HEK293 (cell line): Measurements from ENCODE around the gene SLC34A3.

Source experiments
- CTCF ChIA-PET: fragments of 350-600 bp; formaldehyde crosslinking; extraction: SDS; loops from one replicate; lab custom pipeline; 2021; ENCODE audit warnings: antibody characterized with exemption; lab: Yijun Ruan, JAX
- POLR2A ChIA-PET: fragments of 300-600 bp; formaldehyde crosslinking; extraction: SDS; loops from one replicate; lab custom pipeline; 2020; ENCODE audit warnings: antibody characterized with exemption, inconsistent platforms; lab: Yijun Ruan, JAX
- H3K27ac ChIP-seq: fragments of 200-500 bp; sonication (Bioruptor generic); 2 replicates; pipeline ENCODE4 v1.5.1; 2014; ENCODE audit warnings: low read depth, low read length, control low read depth, inconsistent platforms; ENCODE audit errors: extremely low read depth
- H3K36me3 ChIP-seq, 2 experiments: fragments of 200-500 bp in 1 of 2; sonication (Bioruptor generic) in 1 of 2; 1 replicate in 1 of 2; 2 replicates in 1 of 2; pipeline ENCODE4 v1.5.1; 2014 to 2017; ENCODE audit warnings: inconsistent platforms in 2 of 2, low read length in 2 of 2; ENCODE audit not compliant: control insufficient read depth in 2 of 2, insufficient read depth in 1 of 2
- H3K4me1 ChIP-seq: fragments of 200-500 bp; sonication (Bioruptor generic); 2 replicates; pipeline ENCODE4 v1.5.1; 2014; ENCODE audit warnings: mild to moderate bottlenecking, low read length, inconsistent platforms; ENCODE audit not compliant: control insufficient read depth, insufficient read depth
- H3K4me3 ChIP-seq: 2 replicates; pipeline ENCODE4 v1.5.1; 2011; ENCODE audit warnings: low read depth, mild to moderate bottlenecking, control low read depth, low read length, moderate library complexity
- H3K9me3 ChIP-seq: fragments of 200-500 bp; sonication (Bioruptor generic); 2 replicates; pipeline ENCODE4 v1.5.1; 2014; ENCODE audit warnings: low read depth, low read length, inconsistent platforms; ENCODE audit not compliant: control insufficient read depth, insufficient read depth
- GLIS1 ChIP-seq: fragments of 450-650 bp; formaldehyde crosslinking; IDR thresholded peaks from 2 replicates; pipeline ENCODE4 v1.5.1; 2016; ENCODE audit warnings: missing biosample characterization, missing genetic modification characterization
- KLF1 ChIP-seq: fragments of 450-650 bp; formaldehyde crosslinking; IDR thresholded peaks from 2 replicates; pipeline ENCODE4 v1.5.1; 2016; ENCODE audit warnings: missing biosample characterization, missing genetic modification characterization
- SP3 ChIP-seq: fragments of 450-650 bp; formaldehyde crosslinking; IDR thresholded peaks from 2 replicates; pipeline ENCODE4 v1.5.1; 2016; ENCODE audit warnings: missing biosample characterization, missing genetic modification characterization
- SP7 ChIP-seq: fragments of 450-650 bp; formaldehyde crosslinking; IDR thresholded peaks from 2 replicates; pipeline ENCODE4 v1.5.1; 2016; ENCODE audit warnings: missing biosample characterization, missing genetic modification characterization
- YY1 ChIP-seq: fragments of 450-650 bp; formaldehyde crosslinking; IDR thresholded peaks from 2 replicates; pipeline ENCODE4 v1.5.1; 2018; ENCODE audit warnings: missing biosample characterization, missing genetic modification characterization
- YY2 ChIP-seq: fragments of 450-650 bp; formaldehyde crosslinking; IDR thresholded peaks from 2 replicates; pipeline ENCODE4 v1.5.1; 2016; ENCODE audit warnings: missing biosample characterization, missing genetic modification characterization
- ZBTB1 ChIP-seq: fragments of 450-650 bp; formaldehyde crosslinking; IDR thresholded peaks from 2 replicates; pipeline ENCODE4 v1.5.1; 2016; ENCODE audit warnings: missing biosample characterization, missing genetic modification characterization
- ZBTB26 ChIP-seq: fragments of 450-650 bp; formaldehyde crosslinking; optimal IDR thresholded peaks from 2 replicates; pipeline ENCODE3; 2016; ENCODE audit warnings: missing biosample characterization, mild to moderate bottlenecking, missing genetic modification characterization
- ZBTB44 ChIP-seq: fragments of 450-650 bp; IDR thresholded peaks from 2 replicates; pipeline ENCODE4 v1.5.1; 2018; ENCODE audit warnings: missing biosample characterization, mild to moderate bottlenecking, missing genetic modification characterization
- ZBTB48 ChIP-seq: fragments of 450-650 bp; formaldehyde crosslinking; IDR thresholded peaks from 2 replicates; pipeline ENCODE4 v1.5.1; 2016; ENCODE audit warnings: missing biosample characterization, missing genetic modification characterization
- ZBTB8A ChIP-seq: fragments of 450-650 bp; formaldehyde crosslinking; IDR thresholded peaks from 2 replicates; pipeline ENCODE4 v1.5.1; 2016; ENCODE audit warnings: missing biosample characterization, missing genetic modification characterization
- ZFP37 ChIP-seq: fragments of 450-650 bp; formaldehyde crosslinking; IDR thresholded peaks from 2 replicates; pipeline ENCODE4 v1.5.1; 2016; ENCODE audit warnings: missing biosample characterization, missing genetic modification characterization
- ZNF10 ChIP-seq: fragments of 450-650 bp; formaldehyde crosslinking; IDR thresholded peaks from 2 replicates; pipeline ENCODE4 v1.5.1; 2017; ENCODE audit warnings: missing biosample characterization, missing genetic modification characterization
- ZNF114 ChIP-seq: fragments of 450-650 bp; formaldehyde crosslinking; IDR thresholded peaks from 2 replicates; pipeline ENCODE4 v1.5.0; 2017; ENCODE audit warnings: missing biosample characterization, missing genetic modification characterization
- ZNF341 ChIP-seq: fragments of 450-650 bp; formaldehyde crosslinking; IDR thresholded peaks from 2 replicates; pipeline ENCODE4; 2016; ENCODE audit warnings: low read depth, missing biosample characterization, missing genetic modification characterization
- ZNF350 ChIP-seq: fragments of 450-650 bp; formaldehyde crosslinking; IDR thresholded peaks from 2 replicates; pipeline ENCODE4 v1.5.0; 2017; ENCODE audit warnings: missing biosample characterization, mild to moderate bottlenecking, missing genetic modification characterization
- ZNF544 ChIP-seq: fragments of 450-650 bp; formaldehyde crosslinking; IDR thresholded peaks from 2 replicates; pipeline ENCODE4 v1.5.0; 2017; ENCODE audit warnings: missing biosample characterization, missing genetic modification characterization
- ZNF596 ChIP-seq: fragments of 450-650 bp; IDR thresholded peaks from 2 replicates; pipeline ENCODE4 v1.5.0; 2018; ENCODE audit warnings: missing biosample characterization, mild to moderate bottlenecking, missing genetic modification characterization, moderate library complexity
- ZNF658 ChIP-seq: fragments of 450-650 bp; formaldehyde crosslinking; IDR thresholded peaks from 2 replicates; pipeline ENCODE4; 2016; ENCODE audit warnings: missing biosample characterization, missing genetic modification characterization
- ZSCAN30 ChIP-seq: fragments of 450-650 bp; IDR thresholded peaks from 2 replicates; pipeline ENCODE4 v1.5.1; 2018; ENCODE audit warnings: missing biosample characterization, mild to moderate bottlenecking, missing genetic modification characterization, moderate library complexity
- TF ChIP-seq, protein P1 (sequence below): fragments of 450-650 bp; formaldehyde crosslinking; IDR thresholded peaks from 2 replicates; pipeline ENCODE4 v1.5.1; 2016; ENCODE audit warnings: missing biosample characterization, missing genetic modification characterization
- TF ChIP-seq, protein P2 (sequence below): fragments of 450-650 bp; formaldehyde crosslinking; IDR thresholded peaks from 2 replicates; pipeline ENCODE4 v1.5.1; 2016; ENCODE audit warnings: missing biosample characterization, missing genetic modification characterization
- TF ChIP-seq, protein P3 (sequence below): sonication (generic); formaldehyde crosslinking; IDR thresholded peaks from 2 replicates; pipeline ENCODE4 v1.8.1; 2022; ENCODE audit warnings: mild to moderate bottlenecking, moderate library complexity, missing genetic modification reagents
- TF ChIP-seq, protein P4 (sequence below): fragments of 450-650 bp; formaldehyde crosslinking; IDR thresholded peaks from 2 replicates; pipeline ENCODE4 v1.5.1; 2016; ENCODE audit warnings: missing biosample characterization, missing genetic modification characterization, low read depth

The SLC34A3 gene

GRCh38 chr9:137205126-137206069, 25.3 kb upstream of the SLC34A3 start, which contains the start of the genes NDOR1 and TMEM203 (continued):
- TF ChIP-seq, protein P1, sequence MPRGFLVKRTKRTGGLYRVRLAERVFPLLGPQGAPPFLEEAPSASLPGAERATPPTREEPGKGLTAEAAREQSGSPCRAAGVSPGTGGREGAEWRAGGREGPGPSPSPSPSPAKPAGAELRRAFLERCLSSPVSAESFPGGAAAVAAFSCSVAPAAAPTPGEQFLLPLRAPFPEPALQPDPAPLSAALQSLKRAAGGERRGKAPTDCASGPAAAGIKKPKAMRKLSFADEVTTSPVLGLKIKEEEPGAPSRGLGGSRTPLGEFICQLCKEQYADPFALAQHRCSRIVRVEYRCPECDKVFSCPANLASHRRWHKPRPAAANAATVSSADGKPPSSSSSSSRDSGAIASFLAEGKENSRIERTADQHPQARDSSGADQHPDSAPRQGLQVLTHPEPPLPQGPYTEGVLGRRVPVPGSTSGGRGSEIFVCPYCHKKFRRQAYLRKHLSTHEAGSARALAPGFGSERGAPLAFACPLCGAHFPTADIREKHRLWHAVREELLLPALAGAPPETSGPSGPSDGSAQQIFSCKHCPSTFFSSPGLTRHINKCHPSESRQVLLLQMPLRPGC (tag by site-specific recombination): peak; percentile 19; the same call in 1 of the 2 replicates
- TF ChIP-seq SP7 (tag by site-specific recombination) (peak; percentile 34; the same call in 1 of the 2 replicates), ZBTB8A (peak; percentile 78), KLF1 (peak; percentile 33; the same call in 1 of the 2 replicates), GLIS1 (tag by site-specific recombination) (peak; percentile 53; the same call in 1 of the 2 replicates), ZBTB44 (tag by site-specific recombination) (peak; percentile 36; the same call in 1 of the 2 replicates), ZFP37 (tag by site-specific recombination) (0 out of 2 replicates have a peak, but pooled peaks have one; percentile 56), YY2 (tag by site-specific recombination) (peak; percentile 82), SP3 (tag by site-specific recombination) (peak; percentile 75), ZBTB48 (tag by site-specific recombination) (peak; percentile 24; the same call in 1 of the 2 replicates), ZNF341 (tag by site-specific recombination) (0 out of 2 replicates have a peak, but pooled peaks have one; percentile 9), ZSCAN30 (tag by site-specific recombination) (peak; percentile 64; the same call in 1 of the 2 replicates), YY1 (tag by site-specific recombination) (peak; percentile 90), ZNF658 (tag by site-specific recombination) (no peak), ZNF596 (peak; percentile 42; the same call in 1 of the 2 replicates)
- TF ChIP-seq, protein P2, sequence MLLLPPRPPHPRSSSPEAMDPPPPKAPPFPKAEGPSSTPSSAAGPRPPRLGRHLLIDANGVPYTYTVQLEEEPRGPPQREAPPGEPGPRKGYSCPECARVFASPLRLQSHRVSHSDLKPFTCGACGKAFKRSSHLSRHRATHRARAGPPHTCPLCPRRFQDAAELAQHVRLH (tag by site-specific recombination): peak; percentile 87
- TF ChIP-seq, protein P3, sequence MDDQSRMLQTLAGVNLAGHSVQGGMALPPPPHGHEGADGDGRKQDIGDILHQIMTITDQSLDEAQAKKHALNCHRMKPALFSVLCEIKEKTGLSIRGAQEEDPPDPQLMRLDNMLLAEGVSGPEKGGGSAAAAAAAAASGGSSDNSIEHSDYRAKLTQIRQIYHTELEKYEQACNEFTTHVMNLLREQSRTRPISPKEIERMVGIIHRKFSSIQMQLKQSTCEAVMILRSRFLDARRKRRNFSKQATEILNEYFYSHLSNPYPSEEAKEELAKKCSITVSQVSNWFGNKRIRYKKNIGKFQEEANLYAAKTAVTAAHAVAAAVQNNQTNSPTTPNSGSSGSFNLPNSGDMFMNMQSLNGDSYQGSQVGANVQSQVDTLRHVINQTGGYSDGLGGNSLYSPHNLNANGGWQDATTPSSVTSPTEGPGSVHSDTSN (CRISPR knock-in tag): peak; percentile 97

- Histone ChIP-seq H3K27ac (no peak overlapping the region), H3K4me1 (peaks cover 7% of the 10 kb centered on the region), H3K36me3 (peaks cover 10 to 35% of the 10 kb centered on the region in 2 experiments; a peak in 2 of 3 replicates), H3K9me3 (no peaks in the 10 kb centered on the region), H3K4me3 (peak overlapping the region; percentile 92)
- POLR2A ChIA-PET: interaction anchor here (0.6 to 16.6 kb wide), 4 partner anchors 15 to 519 kb away, joined by 3 to 304 read pairs (median 91); partner anchors contain the start of genes ANAPC2, CYSRT1, RNF208 and RNF224
- CTCF ChIA-PET: interaction anchor here (0.7 to 1.8 kb wide), 6 partner anchors 12 to 148 kb away, joined by 3 to 9 read pairs (median 3); partner anchors contain the start of gene MAN1B1
- no peak for TF ChIP-seq ZNF350
- TF ChIP-seq ZNF10 (tag by site-specific recombination): no peak
- TF ChIP-seq ZNF544 (tag by site-specific recombination): no peak
- TF ChIP-seq ZBTB44 (tag by site-specific recombination): no peak
- TF ChIP-seq ZBTB1: no peak
- no peak for TF ChIP-seq ZBTB26 (tag by site-specific recombination)
- no peak for TF ChIP-seq ZNF114 (tag by site-specific recombination)
- TF ChIP-seq, protein P4, sequence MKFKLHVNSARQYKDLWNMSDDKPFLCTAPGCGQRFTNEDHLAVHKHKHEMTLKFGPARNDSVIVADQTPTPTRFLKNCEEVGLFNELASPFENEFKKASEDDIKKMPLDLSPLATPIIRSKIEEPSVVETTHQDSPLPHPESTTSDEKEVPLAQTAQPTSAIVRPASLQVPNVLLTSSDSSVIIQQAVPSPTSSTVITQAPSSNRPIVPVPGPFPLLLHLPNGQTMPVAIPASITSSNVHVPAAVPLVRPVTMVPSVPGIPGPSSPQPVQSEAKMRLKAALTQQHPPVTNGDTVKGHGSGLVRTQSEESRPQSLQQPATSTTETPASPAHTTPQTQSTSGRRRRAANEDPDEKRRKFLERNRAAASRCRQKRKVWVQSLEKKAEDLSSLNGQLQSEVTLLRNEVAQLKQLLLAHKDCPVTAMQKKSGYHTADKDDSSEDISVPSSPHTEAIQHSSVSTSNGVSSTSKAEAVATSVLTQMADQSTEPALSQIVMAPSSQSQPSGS (tag by site-specific recombination): no peak
- TF ChIP-seq ZBTB48 (tag by site-specific recombination): no peak
Measured at GRCh38 chr9:137206602-137207001, 24.1 kb upstream of the SLC34A3 start.
